ENCODE measurements around the gene TACC3. TPM values are rescaled to one million over a fixed set of nuclear protein-coding genes. Genes with fewer than 3 reads are reported as not detected.

Gene TACC3
- total RNA-seq, 6 experiments from 2014 or later: 44.2 to 95.3 (median 93.3) TPM

DNA sequence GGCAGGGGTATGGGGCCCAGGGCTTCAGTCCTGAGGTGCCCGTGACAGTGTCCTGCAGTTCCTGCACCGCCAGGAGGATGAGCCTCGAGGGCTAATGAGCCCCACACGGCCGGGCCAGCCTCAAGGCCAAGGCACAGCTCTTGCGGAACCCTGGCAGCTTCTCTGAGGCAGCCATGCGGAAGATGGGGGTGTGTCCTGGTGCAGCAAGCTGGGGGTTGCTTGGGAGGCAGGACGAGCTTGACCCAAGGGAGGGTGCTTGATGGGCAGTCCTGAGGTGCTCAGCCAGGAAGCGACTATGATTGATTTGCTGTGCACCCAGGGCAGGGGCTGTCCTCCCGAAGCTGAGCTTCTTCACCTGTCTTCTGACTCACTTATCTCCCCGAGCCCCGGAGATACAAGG lies 62.6 kb downstream of the TACC3 start:
- Mint-ChIP-seq H3K27me3 (ENCODE audit: insufficient read depth) (peaks cover 4% of the 10 kb centered on the region), H3K27ac (no peak overlapping the region), H3K4me3 (no peak overlapping the region), H3K4me1 (ENCODE audit: low read depth) (no peaks in the 10 kb centered on the region), H3K9me3 (no peaks in the 10 kb centered on the region), H3K36me3 (ENCODE audit: low read depth) (no peaks in the 10 kb centered on the region)
- TF ChIP-seq, protein P1, sequence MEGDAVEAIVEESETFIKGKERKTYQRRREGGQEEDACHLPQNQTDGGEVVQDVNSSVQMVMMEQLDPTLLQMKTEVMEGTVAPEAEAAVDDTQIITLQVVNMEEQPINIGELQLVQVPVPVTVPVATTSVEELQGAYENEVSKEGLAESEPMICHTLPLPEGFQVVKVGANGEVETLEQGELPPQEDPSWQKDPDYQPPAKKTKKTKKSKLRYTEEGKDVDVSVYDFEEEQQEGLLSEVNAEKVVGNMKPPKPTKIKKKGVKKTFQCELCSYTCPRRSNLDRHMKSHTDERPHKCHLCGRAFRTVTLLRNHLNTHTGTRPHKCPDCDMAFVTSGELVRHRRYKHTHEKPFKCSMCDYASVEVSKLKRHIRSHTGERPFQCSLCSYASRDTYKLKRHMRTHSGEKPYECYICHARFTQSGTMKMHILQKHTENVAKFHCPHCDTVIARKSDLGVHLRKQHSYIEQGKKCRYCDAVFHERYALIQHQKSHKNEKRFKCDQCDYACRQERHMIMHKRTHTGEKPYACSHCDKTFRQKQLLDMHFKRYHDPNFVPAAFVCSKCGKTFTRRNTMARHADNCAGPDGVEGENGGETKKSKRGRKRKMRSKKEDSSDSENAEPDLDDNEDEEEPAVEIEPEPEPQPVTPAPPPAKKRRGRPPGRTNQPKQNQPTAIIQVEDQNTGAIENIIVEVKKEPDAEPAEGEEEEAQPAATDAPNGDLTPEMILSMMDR (IDR thresholded peaks at IDR 0.05): no peak
- DNase-seq: no peak

DNA sequence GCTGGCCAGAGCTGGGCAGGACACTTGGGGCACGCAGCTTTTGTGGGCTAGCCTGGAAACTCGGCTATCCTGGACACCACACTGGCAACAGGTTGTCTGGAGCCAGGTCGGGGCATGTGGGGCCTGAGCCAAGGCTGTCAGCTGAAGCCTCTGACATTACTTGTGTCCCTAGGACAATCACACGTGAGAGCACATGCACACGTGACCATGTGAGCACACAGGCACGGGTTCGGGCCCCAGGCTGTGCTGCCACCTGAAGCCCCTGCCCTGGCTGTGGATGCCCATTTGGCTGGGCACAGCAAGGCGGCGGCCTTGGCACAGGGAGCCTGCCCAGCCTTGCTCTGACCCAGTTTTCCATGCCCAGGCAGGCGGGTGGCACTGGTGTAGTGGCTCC lies 63.1 kb downstream of the TACC3 start:
- no peak overlapping the region for H3K27ac Mint-ChIP-seq

DNA sequence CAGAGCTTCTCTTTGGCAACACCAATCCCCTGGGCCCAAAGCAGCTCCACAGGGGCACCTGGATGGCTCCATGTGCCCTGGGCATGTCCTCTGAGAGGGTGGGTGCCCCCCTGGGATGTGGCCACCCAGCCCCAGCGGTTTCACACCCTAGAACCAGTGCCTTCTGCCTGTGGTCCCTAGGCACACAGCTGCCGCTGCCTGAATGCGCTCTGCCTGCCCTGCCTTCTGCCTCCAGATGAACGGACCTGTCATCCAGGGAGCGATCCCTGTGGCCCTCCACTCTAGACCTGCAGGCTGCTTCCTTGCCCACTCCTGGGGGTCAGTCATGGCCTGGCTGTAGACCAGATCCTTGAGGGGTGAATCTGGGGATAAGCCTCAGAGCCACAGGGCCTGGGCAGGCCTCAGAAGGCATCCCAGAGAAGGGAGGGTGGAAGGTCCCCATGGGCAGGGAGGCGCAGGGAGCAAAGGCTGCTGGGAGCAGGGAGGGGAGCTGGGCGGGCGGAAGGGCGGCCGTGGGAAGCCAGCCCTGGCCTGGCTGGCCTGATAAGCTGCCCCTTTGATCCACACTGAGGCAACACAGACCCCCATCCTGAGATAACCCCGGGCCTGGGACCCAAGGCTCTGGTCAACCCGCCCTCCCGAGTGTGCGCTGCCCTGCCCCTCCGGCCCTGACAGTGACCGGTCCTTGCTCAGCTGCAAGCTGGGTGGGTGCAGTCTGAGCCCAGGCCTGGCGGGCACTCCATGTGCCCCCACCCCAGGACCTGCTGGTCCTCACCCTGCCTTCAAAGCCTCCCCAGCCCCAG lies 63.7 kb downstream of the TACC3 start:
- no peak for DNase-seq
- no peaks in the 10 kb centered on the region for H3K36me3 Mint-ChIP-seq (ENCODE audit: low read depth)
- no peak overlapping the region for H3K4me3 Mint-ChIP-seq
- H3K27ac Mint-ChIP-seq: no peak overlapping the region
- TF ChIP-seq, protein P1 (IDR thresholded peaks at IDR 0.05): no peak
- H3K27me3 Mint-ChIP-seq (ENCODE audit: insufficient read depth): peaks cover 4% of the 10 kb centered on the region; the same call in 1 of the 2 replicates
- no peaks in the 10 kb centered on the region for H3K4me1 Mint-ChIP-seq (ENCODE audit: low read depth)
- H3K9me3 Mint-ChIP-seq: no peaks in the 10 kb centered on the region

More for the DNA sequence above, 63.1 kb downstream of the TACC3 start:
- TF ChIP-seq, protein P1 (IDR thresholded peaks at IDR 0.05): no peak
- DNase-seq: no peak
- H3K9me3 Mint-ChIP-seq: no peaks in the 10 kb centered on the region
- H3K4me3 Mint-ChIP-seq: no peak overlapping the region
- no peaks in the 10 kb centered on the region for H3K36me3 Mint-ChIP-seq (ENCODE audit: low read depth)
- peaks cover 4% of the 10 kb centered on the region; the same call in 1 of the 2 replicates for H3K27me3 Mint-ChIP-seq (ENCODE audit: insufficient read depth)
- H3K4me1 Mint-ChIP-seq (ENCODE audit: low read depth): no peaks in the 10 kb centered on the region

DNA sequence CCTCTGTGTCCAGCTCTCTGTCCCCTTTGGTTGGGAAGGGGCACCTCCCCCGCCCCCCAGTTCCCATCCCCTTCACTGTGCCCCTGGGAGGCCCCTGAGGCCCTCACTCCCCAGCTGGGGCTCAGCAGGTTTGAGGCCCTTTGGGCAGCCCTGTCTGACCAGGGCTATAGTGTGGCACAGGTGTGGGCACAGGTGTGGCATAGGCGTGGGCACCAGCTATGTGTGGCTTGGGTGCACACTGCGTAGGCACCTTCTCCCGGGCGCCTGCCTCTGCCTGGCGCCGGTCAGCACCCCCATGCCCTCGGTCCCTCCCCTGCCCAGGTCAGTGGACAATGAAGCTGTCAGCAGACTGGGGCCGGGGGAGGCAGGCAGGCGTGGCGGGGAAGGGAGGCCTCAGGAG lies 64.3 kb downstream of the TACC3 start:
- TF ChIP-seq, protein P1 (IDR thresholded peaks at IDR 0.05): no peak
- H3K27ac Mint-ChIP-seq: no peak overlapping the region
- H3K27me3 Mint-ChIP-seq (ENCODE audit: insufficient read depth): peaks cover 5% of the 10 kb centered on the region; the same call in 1 of the 2 replicates
- no peaks in the 10 kb centered on the region for H3K9me3 Mint-ChIP-seq
- no peak overlapping the region for H3K4me3 Mint-ChIP-seq
- H3K36me3 Mint-ChIP-seq (ENCODE audit: low read depth): no peaks in the 10 kb centered on the region
- no peak for DNase-seq
- H3K4me1 Mint-ChIP-seq (ENCODE audit: low read depth): no peaks in the 10 kb centered on the region

DNA sequence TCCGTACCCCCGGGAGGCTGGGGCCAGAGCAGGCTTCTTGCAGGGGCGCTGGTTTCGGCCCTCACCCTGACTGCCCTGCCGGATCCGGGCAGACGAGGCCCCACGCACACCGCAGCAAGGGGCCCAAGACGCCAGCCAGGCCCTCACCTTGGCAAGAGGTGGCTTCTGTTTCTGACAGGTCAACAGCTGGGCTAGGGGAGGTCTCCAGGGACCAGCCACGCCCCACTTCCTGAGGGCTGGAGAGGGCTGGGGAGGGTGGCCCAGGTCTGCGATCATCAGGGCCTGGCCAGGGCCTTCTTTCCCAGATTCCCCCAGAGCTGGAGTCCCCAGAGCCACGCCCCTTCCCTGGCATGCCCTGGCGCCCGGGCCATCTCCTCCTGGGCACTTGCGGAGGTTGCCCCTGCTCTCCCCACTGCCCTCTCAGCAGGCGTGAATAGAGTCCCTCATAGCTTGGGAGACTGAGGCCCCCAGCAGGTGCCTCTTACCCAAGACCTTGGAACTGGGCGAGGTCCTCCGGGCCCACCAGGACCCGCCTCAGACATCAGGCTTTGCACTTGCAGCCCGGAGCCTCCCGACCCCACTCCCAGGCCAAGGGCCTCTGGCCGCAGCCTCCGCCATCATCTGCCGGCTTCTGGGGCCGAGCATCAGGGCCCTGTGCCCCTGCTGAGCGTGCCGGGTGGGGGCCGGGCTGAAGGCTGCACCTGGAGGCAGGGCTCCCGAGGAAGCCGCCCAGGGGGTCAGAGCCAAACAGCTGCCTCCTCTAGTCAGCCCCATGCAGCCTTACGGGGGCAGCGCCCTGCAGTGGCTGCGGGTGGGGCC lies 65.4 kb downstream of the TACC3 start:
- TF ChIP-seq, protein P1 (IDR thresholded peaks at IDR 0.05): no peak
- Mint-ChIP-seq H3K27me3 (ENCODE audit: insufficient read depth) (peaks cover 11% of the 10 kb centered on the region), H3K36me3 (ENCODE audit: low read depth) (no peaks in the 10 kb centered on the region), H3K9me3 (no peaks in the 10 kb centered on the region), H3K27ac (no peak overlapping the region), H3K4me1 (ENCODE audit: low read depth) (no peaks in the 10 kb centered on the region), H3K4me3 (no peak overlapping the region)
- DNase-seq: no peak
